ENCODE data around the gene LYPD6. TPM values are rescaled to one million over a fixed set of nuclear protein-coding genes. Genes with fewer than 3 reads are reported as not detected.

Gene LYPD6
- total RNA-seq: 0.56 and 1.8 TPM in 2 replicates

GRCh38 chr2:149330127-149331022 lies at the start of gene LYPD6:
Gene LYPD6 (plus strand): TSS chr2:149330587. CDS start chr2:149437709, 107,122 bp downstream.

